Stimulated activated naive CD8-positive, alpha-beta T cell treated with anti-CD3 and anti-CD28 coated beads, Interleukin-15, Interleukin-2, amounts not matched to agents 100 ng/mL and 50 ng/mL, for 24 hours (primary cell): ENCODE data around the gene UNC45B.
"Not testable (repeated sequence)": the region's sequence is repeated elsewhere in the genome, so short reads cannot be mapped to it uniquely, and the experiment has no call there.

Experiments used
- H3K27ac Mint-ChIP-seq: one replicate; pipeline ENCODE4 v1.8.0; 2021; ENCODE audit warnings: mild to moderate bottlenecking, mixed read lengths
- H3K27me3 Mint-ChIP-seq: one replicate; pipeline ENCODE4 v1.8.0; 2021; ENCODE audit warnings: mixed read lengths
- H3K36me3 Mint-ChIP-seq: one replicate; pipeline ENCODE4 v1.8.0; 2021; ENCODE audit warnings: low read depth, mixed read lengths
- H3K4me1 Mint-ChIP-seq: one replicate; pipeline ENCODE4 v1.8.0; 2021; ENCODE audit warnings: low read depth, mixed read lengths
- H3K4me3 Mint-ChIP-seq: one replicate; pipeline ENCODE4 v1.8.0; 2021; ENCODE audit warnings: mild to moderate bottlenecking, mixed read lengths
- H3K9me3 Mint-ChIP-seq: one replicate; pipeline ENCODE4 v1.8.0; 2021; ENCODE audit warnings: mixed read lengths

The UNC45B gene

GRCh38 chr17:35202582-35202981, 55.0 kb downstream of the UNC45B start:
- H3K27me3 Mint-ChIP-seq, H3K27ac Mint-ChIP-seq, H3K4me3 Mint-ChIP-seq, H3K36me3 Mint-ChIP-seq, H3K4me1 Mint-ChIP-seq: not testable (repeated sequence)
- peaks cover 19% of the 10 kb centered on the region for H3K9me3 Mint-ChIP-seq

GRCh38 chr17:35210741-35211140, 63.1 kb downstream of the UNC45B start:
- no peaks in the 10 kb centered on the region for H3K9me3 Mint-ChIP-seq
- peaks cover 58% of the 10 kb centered on the region for H3K4me1 Mint-ChIP-seq
- no peak overlapping the region for H3K27ac Mint-ChIP-seq
- H3K36me3 Mint-ChIP-seq = no peaks in the 10 kb centered on the region
- no peaks in the 10 kb centered on the region for H3K27me3 Mint-ChIP-seq
- H3K4me3 Mint-ChIP-seq = peak overlapping the region; percentile 11

DNA sequence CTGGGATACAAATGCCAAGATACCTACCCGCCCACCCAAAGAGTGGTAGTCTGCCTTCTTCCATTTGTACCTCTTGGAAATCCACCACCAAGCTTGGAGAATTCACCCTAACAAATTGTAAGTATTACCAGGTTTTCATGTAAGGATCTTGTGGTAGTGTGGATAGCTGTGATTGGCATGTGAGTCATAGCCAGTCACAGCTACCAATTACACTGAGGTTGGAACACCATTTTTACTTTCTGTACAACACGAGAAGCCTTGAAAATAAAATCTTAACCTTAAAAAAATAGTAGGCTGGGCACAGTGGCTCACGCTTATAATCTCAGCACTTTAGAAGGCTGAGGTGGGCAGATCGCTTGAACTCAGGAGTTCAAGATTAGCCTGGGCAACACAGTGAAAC, 65.1 kb downstream of the UNC45B start:
- Mint-ChIP-seq H3K4me3 (peak overlapping the region; percentile 67), H3K27me3 (no peaks in the 10 kb centered on the region), H3K9me3 (no peaks in the 10 kb centered on the region), H3K36me3 (no peaks in the 10 kb centered on the region), H3K27ac (peak overlapping the region; percentile 87), H3K4me1 (peaks cover 68% of the 10 kb centered on the region)

- Mint-ChIP-seq H3K36me3 (no peaks in the 10 kb centered on the region), H3K4me3 (peak overlapping the region; percentile 67), H3K27me3 (no peaks in the 10 kb centered on the region), H3K9me3 (no peaks in the 10 kb centered on the region), H3K27ac (peak overlapping the region; percentile 87), H3K4me1 (peaks cover 74% of the 10 kb centered on the region)
Measured at GRCh38 chr17:35213412-35213940, 65.9 kb downstream of the UNC45B start.

DNA sequence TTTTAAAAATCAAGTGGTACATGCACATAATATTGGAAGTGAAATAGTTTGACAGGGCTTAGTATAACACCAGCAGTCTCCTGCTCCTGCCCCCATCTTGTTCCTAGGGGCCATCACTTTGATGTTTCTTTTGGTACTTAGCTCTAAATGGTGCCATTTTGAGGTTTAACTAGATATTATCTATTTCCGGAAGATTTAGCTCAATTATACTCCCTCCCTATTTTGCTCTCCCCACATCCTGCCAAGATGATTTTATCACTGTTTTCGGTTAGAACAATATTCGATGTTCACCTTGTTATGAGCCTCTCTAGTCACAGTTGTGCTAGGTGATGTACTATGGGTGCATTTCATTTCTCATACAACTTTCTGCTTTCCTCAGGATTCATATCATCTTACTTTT, 66.6 kb downstream of the UNC45B start:
- H3K36me3 Mint-ChIP-seq = no peaks in the 10 kb centered on the region
- no peaks in the 10 kb centered on the region for H3K27me3 Mint-ChIP-seq
- peak overlapping the region; percentile 87 for H3K27ac Mint-ChIP-seq
- no peaks in the 10 kb centered on the region for H3K9me3 Mint-ChIP-seq
- H3K4me3 Mint-ChIP-seq = peak overlapping the region; percentile 67
- peaks cover 77% of the 10 kb centered on the region for H3K4me1 Mint-ChIP-seq

DNA sequence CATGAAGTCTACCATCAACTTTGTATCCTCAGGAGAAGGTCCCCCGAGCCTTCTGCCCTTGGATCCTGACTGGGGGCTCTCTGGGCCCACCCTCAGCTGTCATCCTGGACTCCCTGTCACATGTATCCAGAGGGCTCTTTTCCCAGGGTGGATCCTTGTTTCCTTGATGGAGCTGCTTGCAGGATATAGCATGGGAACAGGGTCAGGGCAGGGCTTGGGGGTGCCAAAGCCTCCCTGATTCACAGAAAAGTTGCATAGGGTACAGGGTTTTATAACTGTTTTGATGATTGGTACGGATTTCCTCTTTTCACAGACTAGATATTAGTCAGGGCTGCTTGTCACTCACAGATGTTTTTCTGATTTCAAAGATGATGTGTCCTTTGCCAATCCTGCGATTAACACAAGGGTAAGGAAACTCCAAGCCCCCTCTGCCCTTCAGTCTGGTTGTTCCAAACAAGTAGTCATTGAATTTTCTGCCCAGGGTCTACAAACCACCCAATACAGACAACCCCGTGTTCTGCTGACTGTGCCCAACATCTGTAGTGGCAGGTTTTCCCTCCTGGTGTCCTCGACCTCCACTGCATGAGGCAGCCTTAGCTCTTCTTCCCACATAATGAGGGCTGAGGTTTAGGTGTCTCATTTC, 67.1 kb downstream of the UNC45B start:
- Mint-ChIP-seq H3K4me3 (peak overlapping the region; percentile 67), H3K27ac (peak overlapping the region; percentile 87), H3K9me3 (no peaks in the 10 kb centered on the region)

GRCh38 chr17:35217107-35217506, 69.5 kb downstream of the UNC45B start:
- Mint-ChIP-seq H3K27ac (no peak overlapping the region), H3K4me1 (peaks cover 75% of the 10 kb centered on the region), H3K36me3 (peaks cover 4% of the 10 kb centered on the region), H3K9me3 (peaks cover 7% of the 10 kb centered on the region), H3K27me3 (no peaks in the 10 kb centered on the region), H3K4me3 (no peak overlapping the region)

More for the DNA sequence above, 67.1 kb downstream of the UNC45B start:
- Mint-ChIP-seq H3K27me3 (no peaks in the 10 kb centered on the region), H3K4me1 (peaks cover 83% of the 10 kb centered on the region), H3K36me3 (no peaks in the 10 kb centered on the region)

GRCh38 chr17:35218915-35219314, 71.3 kb downstream of the UNC45B start:
- no peaks in the 10 kb centered on the region for H3K27me3 Mint-ChIP-seq
- peaks cover 14% of the 10 kb centered on the region for H3K9me3 Mint-ChIP-seq
- peak overlapping the region; percentile 82 for H3K27ac Mint-ChIP-seq
- H3K4me1 Mint-ChIP-seq = peaks cover 57% of the 10 kb centered on the region
- H3K36me3 Mint-ChIP-seq = peaks cover 10% of the 10 kb centered on the region
- peak overlapping the region; percentile 52 for H3K4me3 Mint-ChIP-seq

DNA sequence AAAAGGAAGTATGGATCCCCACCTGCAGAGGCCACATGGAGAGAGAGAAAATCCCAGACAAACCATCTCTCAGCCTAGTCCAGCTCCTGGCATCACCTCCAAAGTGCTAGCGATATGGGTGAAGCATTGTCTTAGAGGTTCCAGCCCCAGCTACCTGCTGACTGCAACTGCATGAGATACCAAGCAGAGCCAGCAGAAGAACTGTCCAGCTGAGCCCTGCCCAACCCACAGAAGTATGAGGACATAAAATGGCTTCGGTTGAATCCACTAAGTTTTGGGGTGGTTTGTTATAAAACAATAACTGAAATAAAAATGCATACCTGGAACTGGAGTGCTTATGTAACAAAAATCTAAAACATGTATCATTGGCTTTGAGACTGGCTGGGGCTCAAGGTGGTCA, 74.8 kb downstream of the UNC45B start:
- Mint-ChIP-seq H3K4me1 (peaks cover 34% of the 10 kb centered on the region), H3K4me3 (no peak overlapping the region), H3K27me3 (no peaks in the 10 kb centered on the region), H3K27ac (no peak overlapping the region), H3K9me3 (peaks cover 14% of the 10 kb centered on the region), H3K36me3 (peaks cover 10% of the 10 kb centered on the region)

GRCh38 chr17:35224436-35224835, 76.8 kb downstream of the UNC45B start:
- peaks cover 14% of the 10 kb centered on the region for H3K9me3 Mint-ChIP-seq
- peaks cover 11% of the 10 kb centered on the region for H3K36me3 Mint-ChIP-seq
- H3K27ac Mint-ChIP-seq = no peak overlapping the region
- no peaks in the 10 kb centered on the region for H3K27me3 Mint-ChIP-seq
- H3K4me3 Mint-ChIP-seq = no peak overlapping the region
- peaks cover 29% of the 10 kb centered on the region for H3K4me1 Mint-ChIP-seq

DNA sequence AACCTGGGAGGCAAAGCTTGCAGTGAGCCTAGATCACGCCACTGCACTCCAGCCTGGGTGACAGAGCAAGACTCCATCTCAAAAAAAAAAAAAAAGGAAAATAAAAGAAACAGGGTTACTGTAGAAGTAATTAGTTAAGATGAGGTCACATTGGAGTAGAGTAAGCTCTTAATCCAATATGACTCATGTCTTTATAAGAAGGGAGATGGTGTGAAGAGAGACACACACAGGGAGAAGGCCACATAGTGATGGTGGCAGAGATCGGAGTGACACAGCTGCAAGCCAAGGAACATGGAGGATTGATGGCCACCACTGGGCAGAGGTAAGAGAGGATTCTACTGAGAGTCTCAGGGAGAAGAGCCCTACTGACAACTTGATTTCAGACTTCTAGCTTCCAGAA, 79.9 kb downstream of the UNC45B start:
- Mint-ChIP-seq H3K4me1 (peaks cover 44% of the 10 kb centered on the region), H3K36me3 (peaks cover 8% of the 10 kb centered on the region), H3K27ac (peak overlapping the region; percentile 24), H3K9me3 (peaks cover 15% of the 10 kb centered on the region), H3K27me3 (no peaks in the 10 kb centered on the region), H3K4me3 (no peak overlapping the region)

DNA sequence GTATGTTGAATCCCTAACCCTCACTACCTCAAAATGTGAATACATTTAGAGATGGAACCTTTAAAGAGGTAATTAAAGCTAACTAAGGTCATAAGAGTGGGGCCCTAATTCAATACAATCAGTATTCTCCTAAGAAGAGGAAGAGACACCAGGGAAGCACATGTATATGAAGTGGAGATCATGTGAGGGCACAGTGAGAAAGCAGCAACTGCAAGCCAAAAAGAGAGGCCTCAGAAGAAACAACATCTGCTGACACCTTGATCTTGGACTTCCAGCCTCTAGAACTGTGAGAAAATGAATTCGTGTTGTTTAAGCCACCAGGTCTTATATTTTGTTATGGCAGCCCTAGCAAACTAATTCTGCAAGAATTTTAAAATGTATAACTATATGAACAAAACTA, 82.0 kb downstream of the UNC45B start:
- H3K36me3 Mint-ChIP-seq = peaks cover 3% of the 10 kb centered on the region
- peaks cover 10% of the 10 kb centered on the region for H3K9me3 Mint-ChIP-seq
- peaks cover 54% of the 10 kb centered on the region for H3K4me1 Mint-ChIP-seq
- H3K4me3 Mint-ChIP-seq = no peak overlapping the region
- no peaks in the 10 kb centered on the region for H3K27me3 Mint-ChIP-seq
- no peak overlapping the region for H3K27ac Mint-ChIP-seq

- Mint-ChIP-seq H3K4me1 (peaks cover 84% of the 10 kb centered on the region), H3K9me3 (peaks cover 10% of the 10 kb centered on the region), H3K27ac (peak overlapping the region; percentile 2)
- not testable (repeated sequence) for H3K4me3 Mint-ChIP-seq, H3K27me3 Mint-ChIP-seq, H3K36me3 Mint-ChIP-seq
Measured at GRCh38 chr17:35234315-35234714, 86.7 kb downstream of the UNC45B start.

- Mint-ChIP-seq H3K9me3 (peaks cover 6% of the 10 kb centered on the region), H3K36me3 (no peaks in the 10 kb centered on the region), H3K27ac (peak overlapping the region; percentile 2), H3K27me3 (no peaks in the 10 kb centered on the region), H3K4me3 (no peak overlapping the region), H3K4me1 (peaks cover 85% of the 10 kb centered on the region)
Measured at GRCh38 chr17:35235289-35235688, 87.7 kb downstream of the UNC45B start.

DNA sequence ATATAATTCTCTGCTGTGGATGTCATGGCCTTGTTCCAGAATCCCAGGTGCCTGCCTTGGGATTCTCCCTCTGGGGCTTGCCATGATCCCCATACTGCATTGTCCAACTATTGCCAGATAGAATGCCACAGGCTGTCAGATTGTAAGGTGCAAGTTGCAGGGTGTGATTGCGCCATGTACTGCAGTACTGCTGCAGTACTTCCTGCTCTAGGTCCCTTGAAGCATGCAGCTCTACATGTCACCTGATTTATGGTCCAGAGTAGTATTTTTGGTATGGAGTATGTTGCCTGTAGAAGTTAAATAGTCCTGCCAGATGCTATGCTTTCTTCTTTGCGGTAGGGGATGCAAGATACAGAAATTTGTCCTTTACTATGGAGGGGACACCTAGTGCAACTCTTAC, 88.3 kb downstream of the UNC45B start:
- Mint-ChIP-seq H3K27ac (peak overlapping the region; percentile 37), H3K36me3 (no peaks in the 10 kb centered on the region), H3K27me3 (no peaks in the 10 kb centered on the region), H3K4me3 (no peak overlapping the region), H3K9me3 (no peaks in the 10 kb centered on the region), H3K4me1 (peaks cover 85% of the 10 kb centered on the region)

GRCh38 chr17:35236821-35237220, 89.2 kb downstream of the UNC45B start:
- H3K36me3 Mint-ChIP-seq = no peaks in the 10 kb centered on the region
- H3K4me1 Mint-ChIP-seq = peaks cover 85% of the 10 kb centered on the region
- no peak overlapping the region for H3K27ac Mint-ChIP-seq
- H3K9me3 Mint-ChIP-seq = no peaks in the 10 kb centered on the region
- no peak overlapping the region for H3K4me3 Mint-ChIP-seq
- H3K27me3 Mint-ChIP-seq = no peaks in the 10 kb centered on the region
